GM12878 (cell line): ENCODE data around the gene CMC4.

Experiments
- IKZF2 ChIP-seq, 2 experiments: fragments of 450-650 bp; IDR thresholded peaks; 2 replicates each; pipeline ENCODE4 v1.6.1; 2017; ENCODE audit warnings: mild to moderate bottlenecking in 2 of 2, moderate library complexity in 2 of 2
- POLR2A ChIP-seq: IDR thresholded peaks from 2 replicates; pipeline ENCODE4 v1.6.1; 2011; ENCODE audit warnings: low read depth, mild to moderate bottlenecking, low read length

DNA sequence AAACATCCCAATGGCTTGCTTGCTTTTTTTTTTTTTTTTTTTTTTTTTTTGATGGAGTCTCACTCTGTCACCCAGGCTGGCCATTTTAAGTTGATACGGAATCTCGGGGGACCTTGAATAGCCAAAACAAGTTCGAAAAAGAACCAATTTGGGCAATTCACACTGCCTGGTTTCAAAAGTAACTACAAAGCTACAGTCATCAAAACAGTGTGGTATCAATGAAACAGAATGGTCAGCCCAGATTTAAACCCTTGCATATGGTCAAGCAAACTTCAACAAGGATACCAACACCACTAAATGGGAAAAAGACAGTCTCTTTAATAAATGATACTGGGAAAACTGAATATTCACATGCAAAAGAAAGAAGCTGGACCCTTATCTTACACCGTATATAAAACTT lies 42.2 kb upstream of the CMC4 start:
- TF ChIP-seq POLR2A (no peak), IKZF2 (IDR thresholded peaks at IDR 0.05) (no peak)
